ENCODE measurements around the gene MPP2. TPM values are rescaled to one million over a fixed set of nuclear protein-coding genes. Genes with fewer than 3 reads are reported as not detected.

The MPP2 gene
- total RNA-seq, 1 donor from 2014 or later, result 1.4 TPM

- intact Hi-C loops (cut with micrococcal nuclease), result no loop called here
- Mint-ChIP-seq H3K9me3 (no peaks in the 10 kb centered on the region), H3K27me3 (ENCODE audit: insufficient read depth) (peaks cover 2% of the 10 kb centered on the region), H3K4me1 (ENCODE audit: low read depth) (peaks cover 11% of the 10 kb centered on the region), H3K27ac (no peak overlapping the region), H3K4me3 (no peak overlapping the region), H3K36me3 (ENCODE audit: low read depth) (no peaks in the 10 kb centered on the region)
- DNase-seq (ENCODE audit: low spot score), result no peak
These were observed 13.3 kb upstream of the MPP2 start for GRCh38 chr17:43920500-43921095.

DNA sequence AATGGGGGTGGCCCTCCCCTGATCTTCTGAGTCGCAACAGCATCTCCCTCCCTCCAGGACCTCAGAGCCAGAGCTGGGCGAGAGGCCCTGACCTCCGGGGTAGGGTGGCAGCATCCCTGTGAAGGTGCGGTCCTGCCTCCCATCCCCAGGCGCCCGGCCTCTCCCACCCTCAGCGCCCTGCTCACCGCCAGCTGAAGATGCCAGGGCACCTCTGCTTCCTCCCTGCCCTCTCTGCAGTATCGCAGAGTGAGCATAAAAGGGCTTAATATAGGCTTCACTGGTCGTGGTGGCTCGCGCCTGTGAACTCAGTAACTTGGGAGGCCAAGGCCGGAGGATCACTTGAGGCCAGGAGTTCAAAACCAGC lies 10.7 kb upstream of the MPP2 start:
- Mint-ChIP-seq H3K9me3 (no peaks in the 10 kb centered on the region), H3K27me3 (ENCODE audit: insufficient read depth) (peaks cover 2% of the 10 kb centered on the region), H3K4me1 (ENCODE audit: low read depth) (peaks cover 11% of the 10 kb centered on the region), H3K27ac (peak overlapping the region; percentile 42), H3K4me3 (peak overlapping the region; percentile 52), H3K36me3 (ENCODE audit: low read depth) (no peaks in the 10 kb centered on the region)
- DNase-seq (ENCODE audit: low spot score), result no peak
- intact Hi-C loops (cut with micrococcal nuclease), result no loop called here

DNA sequence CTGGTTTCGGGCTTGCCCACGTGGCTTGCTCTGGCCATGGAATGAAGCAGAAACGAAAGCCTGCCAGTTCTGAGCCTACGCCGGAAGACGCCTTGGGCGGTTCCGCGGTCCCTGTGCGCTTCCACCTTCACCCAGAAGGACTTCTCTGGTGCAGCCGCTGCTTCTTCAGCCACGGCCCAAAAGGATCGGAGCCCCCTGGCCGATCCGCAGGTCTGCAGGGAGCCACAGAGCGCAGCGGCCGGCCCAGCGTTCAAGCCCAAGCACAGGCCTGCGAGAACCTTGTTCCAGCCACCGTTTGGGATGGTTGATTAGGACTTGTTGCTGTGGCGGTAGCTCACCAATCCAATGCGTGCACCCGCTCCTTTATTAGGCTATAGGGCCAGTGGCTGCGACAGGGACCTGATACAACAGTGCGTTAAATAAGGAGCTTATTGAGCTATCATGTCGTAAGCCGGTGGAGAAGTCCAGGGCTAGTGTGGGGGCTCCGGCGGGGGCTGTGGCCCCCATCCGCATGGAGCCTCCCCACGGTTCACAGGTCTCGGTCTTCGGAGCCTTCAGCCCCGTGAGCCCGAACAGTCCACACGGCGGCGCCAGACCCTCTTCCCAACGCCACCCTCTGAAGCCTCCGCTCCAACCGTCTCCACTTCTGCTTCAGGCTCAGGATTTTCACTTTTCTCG lies 10.2 kb upstream of the MPP2 start:
- Mint-ChIP-seq H3K36me3 (ENCODE audit: low read depth) (no peaks in the 10 kb centered on the region), H3K27ac (peak overlapping the region; percentile 42), H3K4me1 (ENCODE audit: low read depth) (peaks cover 11% of the 10 kb centered on the region), H3K4me3 (peak overlapping the region; percentile 52), H3K9me3 (no peaks in the 10 kb centered on the region), H3K27me3 (ENCODE audit: insufficient read depth) (peaks cover 2% of the 10 kb centered on the region)
- DNase-seq (ENCODE audit: low spot score), result peak; percentile 45
- intact Hi-C loops (cut with micrococcal nuclease), result no loop called here

DNA sequence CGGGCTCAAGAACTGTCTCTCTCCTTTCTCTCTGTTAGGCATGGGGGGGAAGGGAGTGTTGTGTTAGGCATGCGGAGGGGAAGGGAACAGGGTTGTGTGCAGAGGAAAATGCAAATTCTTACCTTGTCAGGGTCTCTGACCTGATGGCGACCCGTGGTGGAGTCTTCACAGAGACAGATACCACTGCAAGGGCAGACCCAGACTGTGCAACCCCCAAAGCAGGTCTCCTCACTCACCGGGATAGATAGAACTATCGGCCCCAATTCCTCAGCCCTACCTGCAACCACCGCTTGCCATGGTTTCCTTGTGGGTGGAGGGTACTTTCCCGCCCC lies 9.6 kb upstream of the MPP2 start:
- peaks cover 11% of the 10 kb centered on the region for H3K4me1 Mint-ChIP-seq (ENCODE audit: low read depth)
- H3K4me3 Mint-ChIP-seq, result peak overlapping the region; percentile 52
- no peak for DNase-seq (ENCODE audit: low spot score)
- H3K36me3 Mint-ChIP-seq (ENCODE audit: low read depth), result no peaks in the 10 kb centered on the region
- H3K27me3 Mint-ChIP-seq (ENCODE audit: insufficient read depth), result peaks cover 2% of the 10 kb centered on the region
- no peak overlapping the region for H3K27ac Mint-ChIP-seq
- intact Hi-C loops (cut with micrococcal nuclease), result no loop called here
- H3K9me3 Mint-ChIP-seq, result no peaks in the 10 kb centered on the region

DNA sequence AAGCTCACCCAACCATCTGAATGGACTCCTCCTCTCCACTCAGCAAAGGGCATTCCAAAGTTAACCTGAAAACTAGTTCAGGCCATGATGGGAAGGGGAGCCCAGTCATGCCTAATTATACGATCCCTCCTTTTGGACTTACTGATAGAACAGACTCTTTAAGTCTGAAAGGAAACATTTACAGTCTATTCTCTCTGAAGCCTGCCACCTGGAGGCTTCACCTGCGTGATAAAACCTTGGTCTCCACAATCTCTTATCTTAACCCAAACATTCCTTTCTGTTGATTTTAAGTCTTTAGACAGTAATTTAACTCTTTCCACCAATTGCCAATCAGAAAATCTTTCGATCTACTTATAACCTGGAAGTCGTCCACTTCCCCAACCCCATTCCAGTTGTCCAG lies 9.0 kb upstream of the MPP2 start:
- DNase-seq (ENCODE audit: low spot score), result no peak
- H3K4me1 Mint-ChIP-seq (ENCODE audit: low read depth), result peaks cover 11% of the 10 kb centered on the region
- no peaks in the 10 kb centered on the region for H3K36me3 Mint-ChIP-seq (ENCODE audit: low read depth)
- H3K4me3 Mint-ChIP-seq, result no peak overlapping the region
- peaks cover 2% of the 10 kb centered on the region for H3K27me3 Mint-ChIP-seq (ENCODE audit: insufficient read depth)
- H3K9me3 Mint-ChIP-seq, result no peaks in the 10 kb centered on the region
- no peak overlapping the region for H3K27ac Mint-ChIP-seq
- intact Hi-C loops (cut with micrococcal nuclease), result no loop called here

- intact Hi-C loops (cut with micrococcal nuclease), result no loop called here
- peaks cover 11% of the 10 kb centered on the region for H3K4me1 Mint-ChIP-seq (ENCODE audit: low read depth)
- no peaks in the 10 kb centered on the region for H3K9me3 Mint-ChIP-seq
- no peak overlapping the region for H3K27ac Mint-ChIP-seq
- H3K27me3 Mint-ChIP-seq (ENCODE audit: insufficient read depth), result peaks cover 2% of the 10 kb centered on the region
- no peak overlapping the region for H3K4me3 Mint-ChIP-seq
- no peak for DNase-seq (ENCODE audit: low spot score)
- H3K36me3 Mint-ChIP-seq (ENCODE audit: low read depth), result no peaks in the 10 kb centered on the region
These were observed 8.2 kb upstream of the MPP2 start for GRCh38 chr17:43915559-43915958.

GRCh38 chr17:43914451-43914850 lies 7.1 kb upstream of the MPP2 start:
- H3K27ac Mint-ChIP-seq, result no peak overlapping the region
- H3K36me3 Mint-ChIP-seq (ENCODE audit: low read depth), result no peaks in the 10 kb centered on the region
- no peaks in the 10 kb centered on the region for H3K9me3 Mint-ChIP-seq
- peaks cover 9% of the 10 kb centered on the region for H3K27me3 Mint-ChIP-seq (ENCODE audit: insufficient read depth)
- peaks cover 11% of the 10 kb centered on the region for H3K4me1 Mint-ChIP-seq (ENCODE audit: low read depth)
- intact Hi-C loops (cut with micrococcal nuclease), result no loop called here
- no peak for DNase-seq (ENCODE audit: low spot score)
- H3K4me3 Mint-ChIP-seq, result no peak overlapping the region

DNA sequence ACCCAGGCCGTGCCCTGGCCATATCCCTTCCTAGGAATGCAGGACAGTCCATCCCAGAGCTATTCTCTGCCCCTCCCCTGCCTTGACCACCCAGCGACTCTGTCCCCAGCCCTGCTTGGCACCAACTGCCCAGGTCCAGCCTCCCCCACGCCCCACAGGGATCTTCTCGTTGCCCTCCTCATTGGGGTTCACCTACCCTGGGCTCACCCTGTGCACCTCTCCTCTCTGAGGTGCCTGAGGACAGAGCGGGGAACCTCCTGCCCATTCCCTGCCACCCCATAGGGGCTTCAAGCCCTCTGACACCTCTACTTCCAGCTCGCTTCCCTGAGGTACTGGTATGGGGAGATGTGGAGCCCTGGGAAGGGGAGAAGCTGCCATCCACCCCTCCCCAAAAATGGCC lies 6.2 kb upstream of the MPP2 start:
- no peak overlapping the region for H3K27ac Mint-ChIP-seq
- H3K9me3 Mint-ChIP-seq, result no peaks in the 10 kb centered on the region
- no peak overlapping the region for H3K4me3 Mint-ChIP-seq
- DNase-seq (ENCODE audit: low spot score), result no peak
- intact Hi-C loops (cut with micrococcal nuclease), result no loop called here
- H3K36me3 Mint-ChIP-seq (ENCODE audit: low read depth), result no peaks in the 10 kb centered on the region
- peaks cover 14% of the 10 kb centered on the region for H3K27me3 Mint-ChIP-seq (ENCODE audit: insufficient read depth)
- peaks cover 11% of the 10 kb centered on the region for H3K4me1 Mint-ChIP-seq (ENCODE audit: low read depth)

DNA sequence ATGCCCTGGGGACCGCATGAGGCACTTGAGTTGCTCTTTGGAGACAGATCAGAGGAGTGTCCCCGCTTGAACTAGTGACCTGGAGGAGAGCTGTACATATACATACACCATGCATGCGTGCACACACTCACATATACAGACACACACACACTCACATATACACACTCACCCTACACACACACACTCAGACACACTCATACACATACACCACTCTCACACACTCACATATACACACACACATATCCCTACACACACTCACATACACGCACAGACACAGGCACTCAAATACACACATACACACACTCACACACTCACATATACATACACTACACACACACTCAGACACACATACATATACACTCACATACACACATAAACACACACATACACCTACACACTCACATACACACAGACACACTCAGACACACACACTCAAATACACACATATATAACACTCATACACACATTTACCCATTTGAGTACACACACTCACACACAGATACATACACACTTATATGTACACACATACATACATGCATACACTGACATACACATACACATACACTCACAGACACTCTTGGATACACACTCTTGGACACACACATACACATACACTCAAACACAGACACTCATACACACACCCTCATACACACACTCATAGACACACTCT lies 5.4 kb upstream of the MPP2 start:
- peaks cover 22% of the 10 kb centered on the region for H3K27me3 Mint-ChIP-seq (ENCODE audit: insufficient read depth)
- intact Hi-C loops (cut with micrococcal nuclease), result no loop called here
- H3K9me3 Mint-ChIP-seq, result no peaks in the 10 kb centered on the region
- peaks cover 11% of the 10 kb centered on the region for H3K4me1 Mint-ChIP-seq (ENCODE audit: low read depth)
- no peaks in the 10 kb centered on the region for H3K36me3 Mint-ChIP-seq (ENCODE audit: low read depth)
- no peak overlapping the region for H3K27ac Mint-ChIP-seq
- H3K4me3 Mint-ChIP-seq, result no peak overlapping the region
- no peak for DNase-seq (ENCODE audit: low spot score)

DNA sequence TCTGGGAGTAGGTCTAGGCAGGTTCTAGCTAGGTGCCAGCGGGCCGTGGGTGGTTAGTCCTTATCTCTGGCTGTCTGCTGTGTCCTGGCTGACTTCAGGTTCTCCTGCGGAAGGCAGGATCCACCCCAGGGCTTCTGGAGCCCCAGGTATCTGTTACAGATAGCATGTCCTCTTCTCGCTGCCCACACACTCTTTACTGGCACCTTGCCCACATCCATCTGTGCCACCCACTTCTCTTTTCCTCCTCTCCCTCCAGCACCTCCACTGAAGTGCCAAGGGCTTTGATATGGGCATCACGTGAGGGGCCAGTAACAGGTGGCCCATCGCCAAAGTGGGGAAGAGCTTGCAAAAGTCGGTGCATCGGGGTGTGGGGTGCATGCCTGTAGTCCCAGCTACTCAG lies 4.6 kb upstream of the MPP2 start:
- H3K9me3 Mint-ChIP-seq, result no peaks in the 10 kb centered on the region
- no peak overlapping the region for H3K27ac Mint-ChIP-seq
- peaks cover 6% of the 10 kb centered on the region for H3K4me1 Mint-ChIP-seq (ENCODE audit: low read depth)
- no peak overlapping the region for H3K4me3 Mint-ChIP-seq
- DNase-seq (ENCODE audit: low spot score), result no peak
- no peaks in the 10 kb centered on the region for H3K36me3 Mint-ChIP-seq (ENCODE audit: low read depth)
- intact Hi-C loops (cut with micrococcal nuclease), result no loop called here
- peaks cover 26% of the 10 kb centered on the region for H3K27me3 Mint-ChIP-seq (ENCODE audit: insufficient read depth)

DNA sequence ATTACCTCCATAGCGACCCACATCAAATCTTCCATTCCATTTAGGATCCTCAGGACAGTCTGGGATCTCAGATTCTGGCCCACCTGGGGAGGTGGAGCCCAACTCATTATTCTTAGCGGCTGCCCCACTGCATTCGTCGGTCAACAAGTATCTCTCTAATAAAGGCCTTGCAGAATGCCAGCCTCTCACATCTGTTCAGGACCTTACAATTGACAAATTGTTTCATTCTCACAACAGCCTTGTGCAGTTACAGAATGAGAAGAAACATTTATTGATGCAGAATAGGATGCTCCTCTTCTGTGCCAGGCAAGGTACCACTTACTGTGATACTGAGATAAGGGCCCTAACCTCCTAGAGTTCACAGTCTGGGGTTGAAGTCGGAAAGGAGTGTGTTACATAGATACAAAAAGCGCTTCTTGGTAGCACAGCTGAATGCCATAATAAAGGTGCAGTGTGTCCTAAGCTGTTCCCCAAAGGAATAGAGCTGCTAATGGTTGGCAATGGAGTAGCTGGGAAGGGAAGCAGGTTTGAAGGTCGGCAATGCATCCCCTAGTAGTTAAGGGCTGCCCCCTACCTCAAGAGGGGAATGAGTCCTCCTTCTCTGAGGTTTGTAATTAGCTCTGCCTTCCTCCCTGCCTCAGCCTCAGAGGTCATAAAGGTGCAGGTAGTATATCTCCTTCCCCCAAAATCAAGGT lies 2.3 kb upstream of the MPP2 start:
- Mint-ChIP-seq H3K27me3 (ENCODE audit: insufficient read depth) (peaks cover 44% of the 10 kb centered on the region), H3K27ac (no peak overlapping the region), H3K9me3 (no peaks in the 10 kb centered on the region), H3K4me1 (ENCODE audit: low read depth) (peaks cover 4% of the 10 kb centered on the region), H3K4me3 (no peak overlapping the region), H3K36me3 (ENCODE audit: low read depth) (no peaks in the 10 kb centered on the region)
- DNase-seq (ENCODE audit: low spot score), result no peak
- intact Hi-C loops (cut with micrococcal nuclease), result loop anchor here (1.0 to 10.0 kb wide), 2 partner anchors 86 to 645 kb away; partner anchors contain the start of gene FZD2

- peaks cover 49% of the 10 kb centered on the region for H3K27me3 Mint-ChIP-seq (ENCODE audit: insufficient read depth)
- no peaks in the 10 kb centered on the region for H3K9me3 Mint-ChIP-seq
- H3K36me3 Mint-ChIP-seq (ENCODE audit: low read depth), result no peaks in the 10 kb centered on the region
- intact Hi-C loops (cut with micrococcal nuclease), result loop anchor here (1.0 to 10.0 kb wide), 2 partner anchors 8 to 647 kb away; partner anchors contain the start of gene FZD2
- no peak overlapping the region for H3K4me3 Mint-ChIP-seq
- H3K27ac Mint-ChIP-seq, result no peak overlapping the region
- H3K4me1 Mint-ChIP-seq (ENCODE audit: low read depth), result peaks cover 4% of the 10 kb centered on the region
- peak; percentile 15 for DNase-seq (ENCODE audit: low spot score)
These were observed 824 bp upstream of the MPP2 start for GRCh38 chr17:43907998-43908721.
